Renal cortex interstitium (tissue), 11 donors: ENCODE measurements around the gene VPS4A. TPM values are rescaled to one million over a fixed set of nuclear protein-coding genes. Genes with fewer than 3 reads are reported as not detected.
A peak's percentile ranks its signal among the peaks of the same experiment; 100 is the strongest.
"Not testable (repeated sequence)": the region's sequence is repeated elsewhere in the genome, so short reads cannot be mapped to it uniquely, and the experiment has no call there.

Experiments
- DNase-seq, 11 donors: peaks; one replicate each; pipeline ENCODE4 v3.0.0-alpha.2; 2013; ENCODE audit warnings: low read depth in 9 of 11, low spot score in 4 of 11; ENCODE audit errors: extremely low read depth in 1 of 11
- polyA plus RNA-seq, 3 donors: library from polyadenylated mRNA; unstranded; fragments of 120-200 nt; gene quantifications; one replicate each; pipeline ENCODE4 v1.2.1, GENCODE V29; 2013; ENCODE audit not compliant: insufficient read length in 3 of 3

Gene VPS4A
- polyA plus RNA-seq, 3 donors: 43.1 to 52.5 (median 47.6) TPM

- no peak for DNase-seq
These were observed 33.0 kb downstream of the VPS4A start for GRCh38 chr16:69344171-69344570.

DNA sequence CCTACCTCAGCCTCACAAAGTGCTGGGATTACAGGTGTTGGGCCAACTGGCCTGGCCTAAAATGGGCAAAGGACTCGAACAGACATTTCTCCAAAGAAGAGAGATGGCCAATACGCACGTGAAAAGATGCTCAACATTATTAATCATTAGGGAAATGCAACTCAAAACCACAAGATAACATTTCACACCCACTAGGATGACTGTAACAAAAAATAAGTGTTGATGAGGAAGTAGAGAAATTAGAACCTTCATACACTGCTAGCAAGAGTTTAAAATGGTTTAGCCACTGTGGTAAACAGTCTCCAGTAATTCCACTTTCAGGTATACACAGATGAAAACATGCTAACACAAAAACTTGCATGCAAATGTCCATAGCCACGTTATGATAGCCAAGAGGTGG is 34.8 kb downstream of the VPS4A start:
- DNase-seq: no peak

DNA sequence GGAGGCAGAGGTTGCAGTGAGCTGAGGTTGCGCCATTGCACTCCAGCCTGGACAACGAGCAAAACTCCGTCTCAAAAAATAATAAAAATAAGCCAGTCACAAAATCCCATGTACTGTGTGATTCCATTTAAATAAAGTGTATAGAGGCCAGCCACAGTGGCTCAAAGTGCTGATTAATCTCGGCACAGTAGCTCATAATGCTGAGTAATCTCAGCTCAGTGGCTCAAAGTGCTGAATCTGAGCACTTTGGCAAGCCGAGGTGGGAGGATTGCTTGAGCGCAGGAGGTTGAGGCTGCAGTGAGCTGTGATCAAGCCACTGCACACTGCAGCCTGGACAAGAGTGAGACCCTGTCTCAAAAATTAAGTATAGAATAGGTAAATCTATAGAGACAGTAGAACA is 35.5 kb downstream of the VPS4A start:
- no peak for DNase-seq

- no peak for DNase-seq
These were observed 37.1 kb downstream of the VPS4A start for GRCh38 chr16:69348222-69348621.

- DNase-seq: no peak
These were observed 38.4 kb downstream of the VPS4A start for GRCh38 chr16:69349536-69349935.

- DNase-seq: no peak
These were observed 39.5 kb downstream of the VPS4A start for GRCh38 chr16:69350536-69351133.

DNA sequence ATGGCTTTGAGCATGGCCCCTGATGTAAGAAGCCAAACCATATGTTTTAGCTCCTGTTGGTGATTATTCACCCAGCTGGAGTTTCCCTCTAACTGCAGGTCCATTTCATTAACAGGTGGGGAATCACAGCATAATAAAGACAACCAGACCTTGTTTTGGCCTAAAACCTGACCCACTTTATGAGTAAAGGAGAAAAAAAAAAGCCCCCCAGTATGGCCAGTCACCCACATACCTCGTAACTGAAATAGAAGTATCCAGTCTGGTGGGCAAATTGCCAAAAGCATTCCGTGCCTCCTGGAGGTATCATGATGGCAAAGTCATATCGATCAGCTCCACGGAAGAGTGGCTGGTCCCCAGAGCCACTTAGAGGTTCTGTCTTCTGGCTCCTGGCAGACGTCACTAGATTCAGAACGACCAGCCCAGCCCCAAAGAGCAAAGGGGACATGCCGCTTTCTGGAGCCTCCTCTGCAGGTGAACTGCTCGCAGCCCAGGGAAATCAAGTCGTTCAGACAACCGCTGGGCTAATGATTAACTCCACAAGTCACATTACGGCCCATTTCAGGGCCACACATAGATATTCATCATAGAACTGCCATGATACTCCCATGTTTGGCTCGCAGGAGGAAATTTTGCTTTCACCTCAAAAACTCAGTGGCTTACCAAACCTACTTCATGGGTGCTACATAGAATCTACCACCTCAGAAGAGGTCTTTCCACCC is 40.3 kb downstream of the VPS4A start, which contains the start of gene TMED6:
Gene TMED6, minus strand, starts transcription at position 478 of the 719 bp plus-strand sequence. Its CDS starts 33 bp downstream, at position 445.
- peak in 2 of 11 donors; percentile 22 to 29 for DNase-seq

DNA sequence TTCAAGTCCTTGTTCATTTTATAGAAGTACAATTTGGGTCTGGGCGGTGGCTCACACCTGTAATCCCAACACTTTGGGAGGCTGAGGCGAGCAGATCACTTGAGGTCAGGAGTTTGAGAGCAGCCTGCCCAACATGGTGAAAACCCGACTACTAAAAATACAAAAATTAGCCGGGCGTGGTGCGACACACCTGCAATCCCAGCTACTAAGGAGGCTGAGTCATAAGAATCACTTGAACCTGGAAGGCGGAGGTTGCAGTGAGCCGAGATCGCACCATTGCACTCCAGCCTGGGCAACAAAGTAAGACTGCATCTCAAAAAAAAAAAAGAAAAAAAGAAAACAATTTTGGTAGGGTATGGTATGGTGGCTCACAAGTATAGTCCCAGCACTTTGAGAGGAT is 48.9 kb downstream of the VPS4A start:
- not testable (repeated sequence) for DNase-seq

DNA sequence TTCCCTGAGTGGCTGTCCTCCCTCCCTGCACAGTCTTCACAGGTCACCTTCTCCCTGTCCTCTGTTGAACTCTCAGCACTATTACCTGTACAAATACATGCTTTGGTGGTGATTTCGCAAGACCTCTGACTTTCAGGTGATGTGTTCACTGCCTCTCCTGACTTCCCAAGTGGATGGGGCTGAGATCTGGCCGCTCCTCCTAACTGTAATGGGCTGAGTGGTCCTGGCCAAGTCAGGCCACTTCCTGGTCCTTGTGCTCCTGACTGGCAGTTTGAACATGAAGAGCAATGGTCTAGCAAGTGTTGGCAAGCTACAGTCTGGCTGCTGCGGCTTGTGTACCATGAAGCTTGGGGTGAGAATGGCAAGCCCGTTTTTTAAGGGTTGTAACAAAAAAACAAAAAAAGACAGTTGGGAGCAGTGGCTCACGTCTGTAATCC is 52.1 kb downstream of the VPS4A start:
- DNase-seq: no peak

GRCh38 chr16:69364088-69364487 is 52.9 kb downstream of the VPS4A start:
- no peak for DNase-seq

- no peak for DNase-seq
These were observed 54.8 kb downstream of the VPS4A start for GRCh38 chr16:69365901-69366300.

- DNase-seq: no peak
These were observed 55.3 kb downstream of the VPS4A start for GRCh38 chr16:69366431-69366830.

DNA sequence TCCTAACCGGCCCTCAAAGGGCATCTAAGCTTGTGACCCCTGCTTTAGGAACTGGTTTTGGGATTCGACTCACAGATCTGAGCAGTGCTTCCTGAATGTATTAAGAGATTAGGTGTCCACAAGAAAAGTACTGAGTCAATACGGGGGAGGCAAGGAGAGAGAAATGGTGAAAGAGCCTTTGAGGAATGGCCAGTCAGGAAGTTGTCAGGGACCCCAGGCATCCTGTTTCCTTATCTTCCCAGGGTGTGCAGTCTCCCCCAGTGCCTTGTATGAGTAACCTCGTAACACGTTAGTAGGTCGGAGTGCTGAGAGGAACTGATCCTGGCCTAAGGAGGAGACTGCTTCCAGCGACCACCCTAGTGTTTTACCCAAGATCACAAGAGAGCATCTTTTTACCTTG is 56.8 kb downstream of the VPS4A start:
- DNase-seq: no peak

DNA sequence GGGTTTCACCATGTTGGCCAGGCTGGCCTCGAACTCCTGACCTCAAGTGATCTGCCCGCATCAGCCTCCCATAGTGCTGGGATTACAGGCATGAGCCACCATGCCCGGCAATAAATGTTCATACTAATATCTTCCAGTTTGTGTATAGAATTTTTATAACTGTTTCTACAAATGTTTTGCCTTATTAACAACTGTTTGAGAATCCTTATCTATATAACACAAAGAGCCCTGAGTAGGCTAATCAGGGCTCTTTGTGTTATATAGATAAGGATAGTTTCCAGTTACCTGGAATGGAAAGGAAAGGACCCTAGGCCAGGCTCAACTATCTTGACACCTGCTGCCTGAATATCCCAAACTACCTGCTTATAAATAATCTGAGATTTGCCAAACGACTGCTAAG is 57.7 kb downstream of the VPS4A start:
- no peak for DNase-seq

DNA sequence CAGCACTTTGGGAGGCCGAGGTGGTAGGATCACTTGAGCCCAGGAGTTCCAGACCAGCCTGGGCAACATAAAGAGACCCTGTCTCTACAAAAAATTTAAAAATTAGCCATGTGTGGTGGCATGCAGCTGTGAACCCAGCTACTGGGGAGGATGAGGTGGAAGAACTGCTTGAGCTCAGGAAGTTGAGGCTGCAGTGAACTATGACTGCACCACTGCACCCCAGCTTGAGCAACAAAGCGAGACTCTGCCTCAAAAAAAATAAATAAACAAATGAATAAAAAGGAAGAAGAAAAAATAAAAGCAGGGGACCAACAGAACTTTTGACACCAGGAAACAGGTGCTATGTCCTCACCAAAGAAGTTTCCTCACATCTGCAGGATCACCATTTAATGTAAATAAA is 60.4 kb downstream of the VPS4A start:
- no peak for DNase-seq

GRCh38 chr16:69373019-69373418 is 61.9 kb downstream of the VPS4A start:
- no peak for DNase-seq

Other genes with a start within 250 kb of the VPS4A start
- gene HAS3, start 205.7 kb upstream of the VPS4A start, polyA plus RNA-seq: 1 to 10 TPM; 2.9 to 4.1 (median 3.1) TPM
- 100 to 1,000 TPM; 143 to 177 (median 160) TPM for gene CHTF8, start 178.8 kb upstream of the VPS4A start, polyA plus RNA-seq
- 10 to 100 TPM; 57.3 to 69.2 (median 59.6) TPM for gene UTP4, start 178.7 kb upstream of the VPS4A start, polyA plus RNA-seq
- 10 to 100 TPM; 11.5 to 13.2 (median 12.9) TPM for gene SNTB2, start 124.2 kb upstream of the VPS4A start, polyA plus RNA-seq
- gene PDF, start 19.2 kb downstream of the VPS4A start, polyA plus RNA-seq: 1 to 10 TPM; 3.6 to 7.6 (median 5.6) TPM
- gene COG8, start 28.2 kb downstream of the VPS4A start, polyA plus RNA-seq: 10 to 100 TPM; 31.8 to 35.8 (median 32.8) TPM
- 10 to 100 TPM; 29.5 to 39.7 (median 33.1) TPM for gene NIP7, start 28.4 kb downstream of the VPS4A start, polyA plus RNA-seq
- 1 to 10 TPM; 2.7 to 3.9 (median 3.0) TPM for gene TMED6, start 40.4 kb downstream of the VPS4A start, polyA plus RNA-seq
- gene TERF2, start 74.7 kb downstream of the VPS4A start, polyA plus RNA-seq: 10 to 100 TPM; 43.3 to 47.6 (median 44.9) TPM
- 100 to 1,000 TPM; 132 to 150 (median 141) TPM for gene CYB5B, start 113.3 kb downstream of the VPS4A start, polyA plus RNA-seq